GM18507 (cell line): ENCODE data around the gene MAP3K5.

Experiments
- DNase-seq: peaks from one replicate; pipeline ENCODE4 v3.0.0; 2011; ENCODE audit warnings: low read depth; ENCODE audit not compliant: insufficient read length; ENCODE audit errors: extremely low spot score
- FAIRE-seq: peaks from 2 replicates; lab custom pipeline; 2011; peaks lifted over from hg19 to GRCh38; lab: Jason Lieb, UNC

MAP3K5 gene

DNA sequence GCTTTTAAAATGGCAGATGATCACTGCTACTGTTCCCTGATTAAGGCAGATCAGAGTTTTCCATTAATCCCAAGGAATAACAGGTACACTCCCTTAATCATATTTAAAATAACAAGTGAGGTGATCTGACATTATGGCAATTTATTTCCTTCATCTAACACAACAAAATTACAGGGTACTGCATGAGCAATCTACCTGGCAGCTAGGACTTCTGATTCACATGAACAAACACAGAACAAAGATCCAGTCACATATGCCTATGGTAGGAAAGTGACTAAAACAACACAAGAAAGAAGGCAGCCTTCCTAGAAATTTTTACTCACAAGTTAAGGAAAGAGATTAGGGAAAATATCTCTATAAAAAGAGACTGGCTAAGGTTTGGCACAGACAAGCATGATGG lies 275.3 kb downstream of the MAP3K5 start:
- FAIRE-seq = no peak

DNA sequence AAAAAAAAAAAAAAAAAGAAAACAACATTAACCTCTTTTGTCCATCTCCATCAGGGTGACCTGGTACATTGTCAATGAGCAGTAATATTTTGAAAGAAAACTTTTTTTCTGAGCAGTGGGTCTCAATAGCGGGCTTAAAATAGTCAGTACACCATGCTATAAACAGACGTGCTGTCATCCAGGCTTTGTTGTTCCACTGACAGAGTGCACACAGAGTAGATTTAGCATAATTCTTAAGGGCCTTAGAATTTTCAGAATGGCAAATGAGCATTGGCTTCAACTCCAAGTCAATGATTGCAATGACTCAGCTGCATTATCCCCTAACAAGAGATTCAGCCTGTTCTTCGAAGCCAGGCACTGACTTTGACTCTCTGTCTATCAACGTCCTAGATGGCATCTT lies 277.7 kb downstream of the MAP3K5 start:
- DNase-seq = no peak

More for the DNA sequence above, 275.3 kb downstream of the MAP3K5 start:
- no peak for DNase-seq

DNA sequence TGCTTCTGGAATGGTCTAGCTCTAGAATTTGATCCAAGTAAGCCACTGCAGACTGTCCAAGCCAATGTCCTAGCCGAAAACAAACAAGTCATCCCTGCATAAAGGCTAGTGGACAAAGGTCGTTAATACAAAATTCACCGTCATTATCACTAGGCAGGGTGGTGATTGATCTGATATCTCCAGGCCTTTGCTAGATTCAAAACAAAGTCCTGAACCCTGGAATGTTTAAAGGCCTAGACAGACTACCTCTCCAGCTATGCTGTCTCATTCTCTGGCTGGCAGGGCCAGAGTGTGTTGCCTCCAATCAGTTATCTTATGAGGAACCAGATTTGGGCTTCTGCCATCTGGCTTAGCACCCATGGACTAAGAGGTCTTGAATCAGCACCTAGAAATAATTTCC lies 280.4 kb downstream of the MAP3K5 start:
- FAIRE-seq = no peak

More for the DNA sequence above, 277.7 kb downstream of the MAP3K5 start:
- no peak for FAIRE-seq

DNA sequence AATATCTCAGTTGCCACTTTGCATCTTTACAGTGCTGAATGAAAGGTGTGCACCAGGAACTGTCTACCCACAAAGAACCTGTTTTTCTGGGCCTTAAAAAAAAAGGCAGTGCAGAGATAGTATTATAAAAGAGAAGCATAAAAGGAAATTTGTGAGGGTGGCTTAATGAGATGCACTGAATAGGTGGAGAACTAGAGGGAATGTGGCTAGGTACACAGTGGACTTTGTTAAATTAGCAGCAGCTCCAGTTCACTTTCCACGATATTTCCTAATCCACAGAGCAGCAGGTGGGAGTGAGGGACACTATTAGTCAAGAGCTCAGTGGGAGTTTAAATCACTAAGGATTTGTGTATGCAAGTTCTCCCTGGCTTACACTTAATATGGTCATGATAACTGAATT lies 280.9 kb downstream of the MAP3K5 start:
- FAIRE-seq = no peak

More for the DNA sequence above, 280.4 kb downstream of the MAP3K5 start:
- no peak for DNase-seq

DNA sequence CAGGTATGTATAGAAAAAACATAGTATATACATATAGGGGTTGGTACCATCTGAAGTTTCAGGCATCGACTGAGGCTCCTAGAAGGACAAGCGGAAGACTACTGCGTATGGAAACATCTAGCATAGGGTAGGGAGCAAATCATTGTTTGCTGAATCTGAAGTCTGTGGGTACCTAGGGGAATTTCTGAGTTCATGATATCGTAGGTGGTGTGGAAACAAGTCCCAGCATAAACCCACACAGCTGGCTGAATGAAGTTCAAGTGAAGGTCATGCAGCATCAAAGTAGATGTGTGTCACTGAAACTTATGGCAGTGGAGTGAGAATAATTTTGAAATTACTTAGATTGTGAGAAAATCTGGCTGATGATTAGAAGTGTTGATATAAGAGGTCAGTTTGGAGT lies 281.5 kb downstream of the MAP3K5 start:
- no peak for DNase-seq
- FAIRE-seq = no peak

More for the DNA sequence above, 280.9 kb downstream of the MAP3K5 start:
- DNase-seq = no peak

DNA sequence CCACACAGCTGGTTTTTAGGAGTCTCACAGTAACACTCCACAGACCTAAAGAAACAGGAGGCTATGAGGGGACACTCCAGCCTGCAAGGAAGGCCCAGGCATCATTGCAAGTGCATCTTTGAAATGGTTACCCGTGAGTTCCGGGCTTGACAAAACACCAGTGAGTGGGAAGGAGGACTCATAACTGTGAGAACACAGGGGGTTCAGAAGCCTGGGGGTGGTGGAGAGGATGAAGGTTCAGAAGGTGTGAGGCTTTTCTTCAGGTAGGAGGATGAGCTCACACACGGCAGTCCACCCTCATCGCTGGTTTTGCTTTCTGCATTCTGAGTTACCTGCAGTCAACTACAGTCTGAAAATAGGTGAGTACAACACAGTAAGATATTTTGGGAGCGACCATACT lies 282.0 kb downstream of the MAP3K5 start:
- DNase-seq = no peak
- FAIRE-seq = no peak

DNA sequence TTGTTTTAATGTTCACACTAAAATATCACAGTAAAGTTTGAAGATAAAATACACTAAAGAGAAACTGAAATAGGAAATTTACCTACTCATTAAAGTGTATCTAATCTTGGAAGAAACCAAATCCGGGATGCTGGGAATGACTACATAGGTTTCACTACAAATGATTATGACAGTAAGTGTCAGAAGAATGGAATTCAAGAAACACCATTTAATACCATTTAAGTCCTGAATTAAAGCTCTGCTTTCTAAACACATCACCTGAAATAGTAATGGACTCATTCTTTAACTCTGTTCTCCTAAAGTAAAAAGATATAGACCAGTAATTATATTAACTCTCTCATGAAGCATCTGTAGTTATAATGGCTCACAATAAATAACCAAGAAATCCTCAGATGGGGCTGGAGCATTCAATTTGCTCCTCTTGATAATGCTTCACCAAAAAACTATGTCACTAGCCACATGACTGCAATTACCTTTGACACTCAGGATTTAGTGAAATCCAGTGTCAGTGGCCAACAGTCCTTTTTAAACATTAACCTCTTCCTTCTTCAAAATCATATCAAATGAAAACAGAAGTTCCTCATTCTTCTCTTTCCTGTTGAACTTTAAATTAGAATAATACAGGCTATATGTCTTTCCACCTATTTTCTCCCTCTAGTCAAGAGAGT lies 283.4 kb downstream of the MAP3K5 start:
- no peak for FAIRE-seq
- no peak for DNase-seq
